Hepatocyte (in vitro differentiated cells): ENCODE results near the gene CHD2.

Source experiments
- EZH2 ChIP-seq: fragments of 200-600 bp; sonication (generic); IDR thresholded peaks from 2 replicates; pipeline ENCODE4 v1.6.1; 2016; ENCODE audit warnings: antibody characterized with exemption, mild to moderate bottlenecking, borderline replicate concordance
- TF ChIP-seq, protein P1 (sequence below): fragments of 200-600 bp; sonication (generic); IDR thresholded peaks from 2 replicates; pipeline ENCODE4 v1.5.1; 2016; ENCODE audit warnings: antibody characterized with exemption, mild to moderate bottlenecking; ENCODE audit not compliant: poor library complexity

DNA sequence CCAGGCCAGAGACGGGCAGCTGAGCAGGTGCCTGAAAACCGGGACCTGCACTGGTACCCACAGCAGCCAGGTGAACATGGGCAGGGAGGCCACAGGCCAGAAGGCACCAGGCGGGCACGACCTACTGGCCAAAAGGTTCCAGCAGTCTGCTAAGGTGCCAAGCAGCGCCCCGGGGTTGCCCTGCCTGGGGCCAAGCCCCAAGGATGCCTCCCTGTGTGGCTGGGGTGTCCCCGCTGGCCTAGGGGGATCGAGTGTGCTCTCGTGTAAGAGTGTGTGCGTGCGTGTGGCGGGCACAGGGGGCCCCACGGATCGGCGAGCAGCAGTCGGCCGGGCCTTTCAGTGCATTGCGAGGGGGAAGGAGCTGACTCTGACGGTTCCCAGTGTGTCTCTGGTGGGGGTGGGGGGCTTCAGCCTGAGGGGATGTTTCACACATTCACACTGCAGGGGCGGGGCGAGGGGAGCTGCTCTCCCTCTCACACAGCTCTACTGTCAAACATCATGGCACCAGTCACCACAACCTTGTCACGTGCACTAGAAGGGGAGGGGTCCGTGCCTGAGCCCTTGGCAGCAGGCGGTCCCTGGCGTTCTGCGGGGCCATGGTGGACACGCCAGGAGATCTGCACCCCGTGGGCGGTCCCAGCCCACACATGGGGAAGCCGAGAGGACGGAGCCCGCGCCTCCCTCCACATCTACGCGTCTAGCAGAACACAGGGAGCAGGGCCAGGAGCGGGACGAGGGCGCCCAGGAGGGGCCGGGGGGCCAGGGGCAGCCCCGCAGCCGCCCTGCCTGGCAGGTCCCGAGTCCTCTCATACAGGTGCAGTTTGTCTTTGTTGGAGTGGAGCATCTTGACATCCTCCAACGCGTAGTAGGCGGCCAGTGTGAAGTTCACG is 144.4 kb downstream of the CHD2 start:
- TF ChIP-seq, protein P1, sequence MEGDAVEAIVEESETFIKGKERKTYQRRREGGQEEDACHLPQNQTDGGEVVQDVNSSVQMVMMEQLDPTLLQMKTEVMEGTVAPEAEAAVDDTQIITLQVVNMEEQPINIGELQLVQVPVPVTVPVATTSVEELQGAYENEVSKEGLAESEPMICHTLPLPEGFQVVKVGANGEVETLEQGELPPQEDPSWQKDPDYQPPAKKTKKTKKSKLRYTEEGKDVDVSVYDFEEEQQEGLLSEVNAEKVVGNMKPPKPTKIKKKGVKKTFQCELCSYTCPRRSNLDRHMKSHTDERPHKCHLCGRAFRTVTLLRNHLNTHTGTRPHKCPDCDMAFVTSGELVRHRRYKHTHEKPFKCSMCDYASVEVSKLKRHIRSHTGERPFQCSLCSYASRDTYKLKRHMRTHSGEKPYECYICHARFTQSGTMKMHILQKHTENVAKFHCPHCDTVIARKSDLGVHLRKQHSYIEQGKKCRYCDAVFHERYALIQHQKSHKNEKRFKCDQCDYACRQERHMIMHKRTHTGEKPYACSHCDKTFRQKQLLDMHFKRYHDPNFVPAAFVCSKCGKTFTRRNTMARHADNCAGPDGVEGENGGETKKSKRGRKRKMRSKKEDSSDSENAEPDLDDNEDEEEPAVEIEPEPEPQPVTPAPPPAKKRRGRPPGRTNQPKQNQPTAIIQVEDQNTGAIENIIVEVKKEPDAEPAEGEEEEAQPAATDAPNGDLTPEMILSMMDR: no peak
- TF ChIP-seq EZH2: no peak
